NCI-H128 (cell line): Measurements from ENCODE around the gene GNGT1.
"Not testable (repeated sequence)": the region's sequence is repeated elsewhere in the genome, so short reads cannot be mapped to it uniquely, and the experiment has no call there.

ENCODE experiments used
- DNase-seq: peaks from one replicate; lab custom pipeline; 2025; ENCODE audit not compliant: unreplicated experiment; lab: John Stamatoyannopoulos, UW

GNGT1 gene

DNA sequence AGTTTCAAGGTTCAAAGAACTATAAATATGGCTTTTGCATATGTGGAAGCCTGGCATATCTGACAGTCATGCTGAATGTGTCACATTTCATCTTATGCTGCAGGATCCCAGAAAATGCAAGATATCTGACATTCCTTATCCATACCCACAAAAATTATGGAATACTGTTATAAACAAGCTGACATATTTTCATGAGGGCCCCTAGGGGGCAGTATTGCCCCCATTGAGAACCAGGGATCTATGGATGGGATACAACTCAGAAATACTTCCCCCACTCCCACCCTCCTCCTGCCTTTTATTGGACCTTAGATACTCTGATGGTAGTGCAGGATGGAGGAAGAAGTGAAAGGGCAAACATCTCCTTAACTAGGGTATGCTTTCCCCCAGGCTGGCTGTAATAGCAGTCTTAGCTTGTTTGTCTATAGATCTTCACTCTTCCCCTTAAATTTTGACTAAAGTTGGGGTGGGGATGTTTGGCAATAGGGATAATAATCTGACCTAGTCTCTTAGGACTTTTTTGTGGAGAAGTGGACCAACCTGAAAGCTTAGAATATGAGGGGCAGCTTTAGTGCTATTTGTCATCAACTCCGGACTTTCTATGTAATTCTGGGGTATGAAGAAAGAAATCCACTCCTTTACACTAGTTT lies 3.5 kb upstream of the GNGT1 start:
- no peak for DNase-seq

DNA sequence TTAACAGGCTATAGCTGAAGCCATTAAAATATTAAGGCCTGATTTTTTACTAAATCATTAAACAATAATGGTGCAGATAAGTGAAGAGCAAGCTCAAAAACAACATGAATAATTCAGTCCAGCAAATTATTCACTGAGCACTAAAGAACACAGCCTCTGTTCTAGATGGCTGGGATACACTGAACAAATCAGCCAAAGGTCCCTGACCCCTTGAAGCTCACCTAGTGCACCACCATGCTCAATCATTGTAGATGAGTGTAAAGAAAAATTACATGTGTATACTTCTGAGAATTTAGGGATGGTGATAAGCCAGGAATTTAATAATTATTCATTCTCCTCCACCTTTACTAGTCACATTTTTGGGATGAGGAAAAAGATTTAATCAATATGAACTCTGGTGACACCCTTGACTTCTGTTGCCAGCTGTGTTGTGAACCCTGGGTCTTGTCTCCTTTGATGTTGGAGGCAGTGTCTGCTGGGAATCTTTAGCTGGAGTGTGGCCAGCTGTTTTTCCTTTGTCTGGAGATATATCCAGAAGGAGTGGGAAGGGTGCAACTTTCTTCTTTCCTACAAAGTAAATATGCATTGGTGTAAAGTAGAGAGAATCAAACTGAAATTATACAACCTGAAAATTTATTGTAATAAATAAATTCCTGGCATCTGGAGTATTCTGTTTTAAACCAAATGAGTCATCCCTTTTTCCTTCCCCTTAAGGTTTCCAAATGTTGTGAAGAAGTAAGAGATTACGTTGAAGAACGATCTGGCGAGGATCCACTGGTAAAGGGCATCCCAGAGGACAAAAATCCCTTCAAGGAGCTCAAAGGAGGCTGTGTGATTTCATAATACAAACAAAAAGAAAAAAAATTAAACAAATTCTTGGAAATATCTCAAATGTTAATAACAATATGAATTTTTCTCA lies 4.0 kb downstream of the GNGT1 start:
- DNase-seq, result no peak

DNA sequence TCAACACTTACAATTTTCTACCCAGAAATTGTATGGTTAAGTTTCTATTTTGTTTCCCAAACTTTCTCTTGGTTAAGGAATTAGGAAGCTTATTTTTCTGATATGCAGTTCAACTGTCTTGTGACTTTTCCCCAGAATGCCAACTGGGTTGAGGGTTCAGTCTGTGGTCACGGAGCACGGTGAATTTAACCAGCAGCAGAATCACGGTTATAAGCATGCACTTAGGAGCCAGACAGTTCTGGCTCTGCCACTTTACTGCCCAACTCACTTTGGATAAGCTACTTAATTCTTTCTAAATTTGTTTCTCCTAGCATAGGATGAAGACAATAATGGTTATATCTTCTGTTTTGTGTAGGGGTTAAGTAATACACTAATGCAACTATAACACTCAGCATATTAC lies 4.9 kb downstream of the GNGT1 start:
- DNase-seq, result not testable (repeated sequence)

- not testable (repeated sequence) for DNase-seq
Observed at GRCh38 chr7:93911661-93912060, 5.3 kb downstream of the GNGT1 start.

GRCh38 chr7:93913197-93913596 lies 6.8 kb downstream of the GNGT1 start:
- no peak for DNase-seq

- DNase-seq, result no peak
Observed at GRCh38 chr7:93914581-93915066, 8.3 kb downstream of the GNGT1 start.

DNA sequence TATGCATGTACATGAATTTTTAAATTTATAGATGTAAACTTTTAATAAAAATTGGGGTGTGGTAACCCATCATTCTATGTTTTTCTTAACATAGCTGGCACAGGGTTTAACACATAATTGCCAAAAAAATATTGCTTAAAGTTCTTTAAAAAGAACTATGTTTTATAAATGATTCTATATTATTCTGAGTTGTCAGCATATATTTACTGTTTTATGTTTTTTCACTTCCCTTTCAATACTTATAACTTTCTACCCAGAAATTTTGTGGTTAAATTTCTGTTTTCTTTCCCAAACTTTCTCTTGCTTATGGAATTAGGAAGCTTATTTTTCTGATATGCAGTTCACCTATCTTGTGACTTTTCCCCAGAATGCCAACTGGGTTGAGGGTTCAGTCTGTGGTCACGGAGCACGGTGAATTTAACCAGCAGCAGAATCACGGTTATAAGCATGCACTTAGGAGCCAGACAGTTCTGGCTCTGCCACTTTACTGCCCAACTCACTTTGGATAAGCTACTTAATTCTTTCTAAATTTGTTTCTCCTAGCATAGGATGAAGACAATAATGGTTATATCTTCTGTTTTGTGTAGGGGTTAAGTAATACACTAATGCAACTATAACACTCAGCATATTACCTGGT lies 9.0 kb downstream of the GNGT1 start:
- not testable (repeated sequence) for DNase-seq

DNA sequence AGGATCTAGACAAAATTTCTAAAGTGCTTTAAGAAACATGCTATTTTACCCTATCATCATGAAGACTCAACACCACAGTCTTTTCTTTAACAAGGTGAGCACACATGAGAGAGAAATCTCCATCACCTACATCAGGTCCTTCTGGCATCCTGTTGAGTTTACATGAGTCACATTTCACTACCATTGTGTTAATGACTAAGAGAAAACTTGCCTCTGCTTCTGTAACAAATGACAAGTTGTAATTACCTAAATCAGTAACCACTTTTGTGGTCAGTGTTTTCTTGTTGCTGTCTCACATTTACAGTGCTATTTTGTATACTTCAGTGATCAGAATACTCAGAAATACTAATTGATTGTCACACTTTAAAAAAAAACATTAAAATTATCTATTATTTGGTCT lies 9.5 kb downstream of the GNGT1 start:
- not testable (repeated sequence) for DNase-seq

- not testable (repeated sequence) for DNase-seq
Observed at GRCh38 chr7:93916315-93916714, 9.9 kb downstream of the GNGT1 start.

- no peak for DNase-seq
Observed at GRCh38 chr7:93920496-93921182, 14.3 kb downstream of the GNGT1 start.

GRCh38 chr7:93921186-93921585 lies 14.8 kb downstream of the GNGT1 start:
- DNase-seq, result no peak

DNA sequence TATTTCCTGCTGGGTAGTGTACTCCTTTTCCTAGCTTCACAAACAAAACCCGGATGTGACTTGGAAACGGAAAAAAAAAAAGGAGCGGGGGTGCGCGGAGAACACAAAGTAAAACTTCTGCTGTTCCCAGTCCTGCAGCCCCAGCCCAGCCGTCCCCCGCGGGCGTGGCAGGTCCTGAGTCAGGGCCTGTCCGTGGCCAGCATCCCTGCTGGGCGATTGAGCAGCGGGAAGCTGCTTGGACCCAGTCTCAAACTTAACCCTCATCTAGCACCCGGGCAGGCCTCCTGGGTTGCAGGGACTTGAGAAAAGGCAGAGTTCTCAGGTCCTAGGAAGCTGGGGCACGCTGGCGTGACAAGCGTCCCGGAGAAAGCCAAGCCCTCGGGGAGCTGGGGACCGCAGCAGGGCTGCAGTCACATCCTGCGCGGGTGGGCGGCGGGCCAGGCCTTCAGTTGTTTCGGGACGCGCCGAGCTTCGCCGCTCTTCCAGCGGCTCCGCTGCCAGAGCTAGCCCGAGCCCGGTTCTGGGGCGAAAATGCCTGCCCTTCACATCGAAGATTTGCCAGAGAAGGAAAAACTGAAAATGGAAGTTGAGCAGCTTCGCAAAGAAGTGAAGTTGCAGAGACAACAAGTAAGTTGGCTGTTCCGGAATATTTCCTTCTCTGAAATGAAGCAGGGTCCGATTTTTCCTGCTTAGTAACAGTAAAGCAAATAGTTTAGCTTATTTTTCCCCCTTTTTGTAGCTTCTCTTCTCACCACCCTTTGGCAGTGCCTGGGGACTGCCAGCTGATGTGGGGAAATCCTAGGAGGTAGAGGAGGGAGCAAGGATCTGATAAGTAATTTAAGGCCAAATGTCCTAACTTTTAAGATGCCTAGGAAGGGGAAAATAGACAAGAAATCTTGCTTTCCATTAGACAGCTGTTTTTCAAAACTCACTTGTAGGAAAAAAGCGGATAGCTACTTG lies 15.5 kb downstream of the GNGT1 start, which contains the start of gene GNG11:
Gene GNG11, plus strand, starts transcription at position 129 of the 960 bp plus-strand sequence. Its CDS starts 403 bp downstream, at position 532.
- DNase-seq, result no peak

DNA sequence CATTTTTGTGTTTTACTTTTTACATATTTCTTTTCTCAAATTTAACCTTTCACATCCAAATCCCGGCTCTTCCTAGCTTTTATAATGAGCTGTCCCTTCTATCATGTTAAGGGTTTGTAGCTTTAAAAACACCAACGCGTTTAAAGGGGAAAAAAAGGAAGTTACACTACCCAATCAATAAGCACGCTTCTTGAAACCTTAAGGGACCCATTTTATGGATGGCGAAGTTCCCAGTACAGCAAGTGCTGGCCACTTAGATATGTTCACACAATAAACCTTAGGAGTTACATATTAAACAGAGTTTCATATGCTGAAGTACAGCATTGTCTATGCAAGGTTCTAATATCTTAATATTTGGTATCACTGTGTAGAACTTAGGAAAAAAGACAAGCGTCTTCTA lies 16.9 kb downstream of the GNGT1 start:
- no peak for DNase-seq

- DNase-seq, result no peak
Observed at GRCh38 chr7:93923942-93924341, 17.6 kb downstream of the GNGT1 start.

DNA sequence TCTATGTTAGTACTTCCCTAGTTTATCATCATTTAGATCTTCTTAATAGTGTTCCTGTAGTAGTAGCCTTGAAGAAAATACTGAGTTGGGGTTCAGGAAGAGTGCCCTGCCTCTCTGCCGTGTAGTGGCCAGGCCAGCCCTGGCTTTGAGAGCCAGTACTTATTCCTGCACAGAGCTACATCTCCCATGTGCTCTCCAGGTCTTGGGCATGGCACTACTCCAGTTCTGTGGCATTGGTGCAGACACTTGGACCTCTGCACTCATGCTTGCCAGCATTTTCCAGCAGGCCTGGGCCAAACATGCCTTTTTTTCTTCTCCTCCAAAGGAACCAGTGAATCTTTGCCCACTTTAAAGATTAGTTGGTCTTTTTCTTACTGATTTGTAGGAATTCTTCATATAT lies 20.4 kb downstream of the GNGT1 start:
- DNase-seq, result no peak

GRCh38 chr7:93927585-93927984 lies 21.2 kb downstream of the GNGT1 start:
- DNase-seq, result no peak

DNA sequence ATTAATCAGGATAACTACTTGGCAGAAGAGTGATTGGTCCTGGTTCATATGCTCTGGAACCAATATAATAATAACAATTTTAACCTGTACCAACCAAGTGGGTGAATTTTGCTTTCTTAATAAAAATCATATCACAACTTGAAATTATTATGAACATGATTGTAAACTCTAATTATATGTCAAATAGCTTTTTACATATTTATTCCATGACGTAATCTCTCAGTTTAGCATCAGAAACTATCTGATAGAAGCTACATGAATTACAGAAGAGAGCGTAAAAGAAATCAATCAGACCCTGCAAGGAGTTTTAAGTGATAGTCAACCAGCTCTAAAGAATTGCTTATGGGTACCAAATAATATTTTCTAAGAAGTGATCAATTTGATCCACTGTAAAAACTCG lies 25.3 kb downstream of the GNGT1 start:
- no peak for DNase-seq

DNA sequence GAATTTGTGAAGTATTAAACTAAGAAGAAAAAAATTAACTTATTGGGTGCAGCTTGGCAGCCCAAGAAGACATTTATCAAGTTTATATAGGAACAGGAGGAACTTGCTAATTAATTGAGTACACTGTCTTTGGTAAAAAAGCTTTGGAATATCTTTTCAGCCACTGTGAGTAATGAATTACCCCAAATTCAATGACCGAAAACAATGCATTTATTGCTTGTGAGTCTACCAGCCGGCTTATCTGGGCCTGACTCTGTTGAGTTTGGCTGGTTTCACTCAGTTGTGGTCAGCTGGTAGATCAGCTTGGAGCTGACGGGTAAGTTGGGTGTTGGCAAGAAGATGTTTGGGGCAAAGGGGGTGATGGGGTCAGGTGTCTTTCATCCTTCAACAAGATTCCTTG lies 26.8 kb downstream of the GNGT1 start:
- no peak for DNase-seq

- no peak for DNase-seq
Observed at GRCh38 chr7:93935102-93935501, 28.7 kb downstream of the GNGT1 start.

GRCh38 chr7:93937818-93938217 lies 31.5 kb downstream of the GNGT1 start:
- no peak for DNase-seq
